ENCODE data around the gene TACR2.
"Not testable (repeated sequence)": the region's sequence is repeated elsewhere in the genome, so short reads cannot be mapped to it uniquely, and the experiment has no call there.

The TACR2 gene

DNA sequence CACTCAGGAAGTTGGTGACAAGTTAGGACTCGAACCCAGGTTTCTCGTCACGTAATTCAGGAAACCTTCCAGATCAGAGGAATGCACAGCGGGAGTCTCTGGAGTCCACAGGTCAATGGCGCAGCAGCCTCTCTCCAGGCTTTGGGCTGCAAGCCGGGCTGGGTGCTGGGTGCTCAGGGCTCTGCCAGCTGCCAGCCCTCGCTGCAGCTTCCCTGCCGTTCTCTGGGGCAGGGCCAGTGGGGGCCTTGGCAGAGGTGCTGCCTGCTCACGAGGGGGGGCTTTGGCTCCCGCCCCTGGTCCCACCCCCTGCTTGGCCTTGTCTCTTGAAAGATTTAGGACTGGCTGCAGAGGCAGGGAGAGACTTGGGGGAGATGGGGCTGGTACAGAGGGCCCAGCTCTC lies at the start of gene TACR2:
Gene TACR2 (minus strand): TSS at position 224 of the 400 bp plus-strand sequence. CDS start 595 bp downstream, outside the sequence.
- DNase-seq = no peak

DNA sequence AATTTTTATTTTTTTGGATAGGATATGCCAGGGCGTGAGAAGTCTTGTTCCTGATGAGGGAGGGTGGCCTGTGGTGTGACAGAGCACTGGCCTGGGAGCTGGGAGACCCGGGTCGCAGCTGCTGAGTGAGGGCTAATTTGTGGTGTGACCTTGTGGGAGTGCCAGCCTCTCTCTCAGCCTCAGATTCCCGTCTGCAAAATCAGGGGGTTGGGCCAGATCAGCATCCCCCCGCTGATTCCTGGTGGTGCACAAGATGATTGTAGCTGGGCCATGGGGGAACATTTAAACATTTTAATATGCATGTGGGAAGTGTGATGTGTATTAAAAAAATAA lies 49.4 kb upstream of the TACR2 start:
- DNase-seq = no peak

DNA sequence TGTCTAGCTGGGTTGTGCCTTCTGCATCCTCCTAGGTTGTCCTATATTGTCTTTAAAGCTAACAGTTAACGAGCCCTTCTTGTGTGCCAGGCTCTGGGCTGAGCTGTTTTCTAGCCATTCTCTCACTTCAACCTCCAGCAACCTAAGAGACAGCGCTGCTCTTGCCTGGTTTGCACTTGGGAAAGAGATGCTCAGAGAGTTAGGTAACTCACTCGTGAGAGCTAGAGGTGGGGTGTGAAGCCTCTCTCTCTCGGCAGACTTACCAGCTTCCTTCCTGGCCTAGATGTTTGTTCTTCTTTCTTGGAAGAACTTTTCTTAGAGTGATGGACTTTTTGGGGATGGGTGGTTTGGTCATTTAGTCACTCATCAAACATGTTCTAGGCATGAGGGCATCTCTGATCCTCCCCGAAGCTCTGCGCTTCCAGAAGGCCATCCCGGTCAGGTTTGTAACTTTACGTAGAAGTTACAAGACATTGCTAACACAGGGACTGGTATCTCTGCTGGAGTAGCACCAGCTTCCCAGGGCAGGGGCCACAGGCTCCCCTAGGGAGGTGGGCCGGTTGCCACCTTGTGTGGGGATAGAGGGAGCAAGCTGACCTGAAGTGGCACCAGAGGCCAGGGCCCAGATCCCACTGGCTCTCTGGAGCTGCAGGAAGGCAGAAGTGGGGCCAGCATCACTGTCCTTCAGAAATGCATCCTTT lies 48.9 kb upstream of the TACR2 start:
- no peak for DNase-seq

DNA sequence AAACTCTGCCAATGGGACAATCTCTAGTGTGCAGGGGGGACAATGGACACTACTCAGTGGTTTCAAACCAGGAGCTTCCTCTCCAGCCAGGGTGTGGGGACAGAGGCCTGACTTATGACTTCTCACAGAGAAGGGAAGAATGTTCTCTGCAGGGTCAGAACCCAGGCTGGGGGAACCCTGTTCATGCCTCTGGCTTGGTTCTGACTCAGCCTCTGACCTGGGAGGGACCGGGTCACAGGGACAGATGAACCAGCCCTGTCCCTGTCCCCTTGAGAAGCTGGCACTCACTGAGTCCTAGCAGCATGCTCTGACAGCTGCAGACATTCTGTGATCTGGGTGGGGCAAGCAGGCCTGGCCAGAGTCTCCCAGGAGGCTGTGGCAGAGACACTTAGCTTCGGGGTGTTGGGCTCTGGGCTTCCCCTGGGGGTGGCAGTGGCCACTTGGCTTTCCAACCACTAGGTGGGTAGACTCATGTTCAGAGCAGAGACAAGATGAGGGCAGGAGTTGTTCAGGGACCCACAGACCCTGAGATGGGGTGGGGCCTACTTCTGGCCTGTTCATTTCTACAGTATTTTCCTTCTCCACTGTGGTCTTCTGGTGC lies 48.2 kb upstream of the TACR2 start:
- no peak for DNase-seq

DNA sequence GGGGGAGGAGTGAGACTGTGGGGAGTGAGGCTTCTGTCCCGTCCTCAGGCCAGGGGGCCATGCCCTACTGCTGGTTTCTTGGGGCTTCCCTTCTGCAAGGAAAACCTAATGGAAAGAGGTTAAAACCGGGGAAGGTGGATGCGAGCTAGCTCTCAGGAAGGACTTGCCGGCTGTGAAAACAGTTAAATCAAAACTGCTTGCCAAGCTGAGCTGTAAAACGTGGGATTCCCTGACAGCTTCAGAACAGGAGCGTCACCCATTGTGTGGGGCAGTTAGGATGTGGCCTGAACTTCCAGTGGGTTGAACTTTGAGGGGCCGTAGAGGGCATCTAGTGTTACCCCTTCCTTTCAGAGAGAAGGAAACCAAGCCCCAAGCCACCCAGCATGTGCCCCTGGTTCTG lies 47.7 kb upstream of the TACR2 start:
- DNase-seq = no peak

DNA sequence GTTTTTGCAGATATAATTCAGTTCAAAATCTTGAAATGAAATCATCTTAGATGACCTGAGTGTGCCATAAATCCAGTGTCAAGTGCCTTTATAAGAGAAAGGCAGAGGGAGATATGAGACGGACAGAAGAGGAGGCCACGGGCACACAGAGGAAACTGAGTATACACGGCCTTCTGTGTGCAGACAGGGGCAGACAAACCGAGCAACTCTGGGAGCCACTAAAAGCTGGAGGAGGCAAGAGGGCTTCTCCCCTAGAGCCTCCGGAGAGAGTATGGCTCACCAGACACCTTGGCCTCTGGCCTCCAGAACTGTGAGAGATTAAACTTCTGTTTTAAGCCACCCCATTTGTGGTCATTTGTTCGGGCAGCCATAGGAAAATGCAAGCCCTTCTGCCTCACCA lies 47.2 kb upstream of the TACR2 start:
- DNase-seq = no peak

DNA sequence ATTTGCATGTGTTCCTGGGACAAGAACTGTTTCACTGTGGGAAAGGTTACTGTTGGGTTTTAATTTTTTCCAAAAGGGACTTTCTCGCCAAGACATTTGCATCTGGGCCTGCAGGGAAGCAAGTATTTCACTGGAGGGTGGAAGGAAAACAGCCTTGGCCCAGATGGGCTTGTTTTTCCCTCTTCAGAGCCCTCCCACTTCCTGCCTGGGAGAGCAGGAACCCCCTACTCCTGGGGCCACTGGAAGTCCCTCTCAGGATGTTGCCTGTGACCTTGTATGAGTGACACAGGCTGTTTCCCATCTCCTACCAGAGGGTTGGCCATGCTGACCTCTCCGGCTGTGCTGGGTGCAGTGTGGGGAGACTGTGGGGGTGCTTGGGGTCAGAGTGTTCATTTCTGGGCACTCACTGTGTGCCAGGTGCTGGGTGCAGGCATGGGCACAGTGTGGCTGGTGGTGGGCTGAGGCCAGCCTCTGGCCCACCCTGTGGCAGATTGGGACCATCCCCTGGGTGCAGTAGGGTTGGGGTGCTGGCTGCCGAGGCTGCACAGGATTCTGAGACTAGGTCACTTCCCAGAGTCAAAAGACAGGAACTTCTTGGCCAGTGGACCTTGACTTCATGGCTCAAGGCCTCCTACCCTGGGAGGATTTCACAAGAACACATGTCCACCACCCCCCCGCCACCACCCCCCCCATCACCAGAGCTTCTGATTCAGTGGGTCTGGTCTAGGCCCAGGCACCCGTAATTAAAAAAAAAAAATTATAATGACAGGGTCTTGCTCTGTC lies 44.7 kb upstream of the TACR2 start:
- DNase-seq = no peak

DNA sequence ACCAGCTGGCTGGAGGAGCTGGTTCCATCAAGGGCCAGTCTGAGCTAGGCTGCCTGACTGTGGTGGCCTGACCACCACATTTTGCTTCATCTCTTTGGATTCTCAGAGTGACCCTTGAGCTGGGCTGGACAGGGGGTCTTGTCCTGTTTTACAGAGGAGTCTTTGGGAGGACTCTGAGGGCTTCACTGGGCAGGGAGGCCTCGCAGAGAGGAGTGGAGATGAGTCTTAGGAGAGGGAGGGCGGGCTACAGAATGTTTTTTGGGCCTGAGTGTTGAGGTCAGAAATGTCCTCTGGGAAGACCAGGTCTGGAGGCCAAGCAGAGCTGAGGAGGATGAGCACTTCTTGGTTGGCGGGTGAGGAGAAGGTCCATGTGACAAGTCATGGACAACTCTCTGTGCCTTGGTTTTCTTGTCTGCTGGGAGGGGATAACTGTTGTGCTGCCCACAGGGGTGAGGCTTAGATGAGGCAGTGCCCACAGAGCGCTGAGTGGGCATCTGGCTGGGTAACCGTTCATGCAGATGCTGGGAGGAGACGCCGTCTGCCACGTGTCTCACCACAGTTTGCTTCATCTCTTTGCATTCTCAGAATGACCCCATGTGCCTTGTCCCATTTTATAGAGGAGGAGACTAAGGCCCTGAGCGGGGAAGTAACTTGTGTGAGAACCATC lies 44.0 kb upstream of the TACR2 start:
- DNase-seq = no peak

DNA sequence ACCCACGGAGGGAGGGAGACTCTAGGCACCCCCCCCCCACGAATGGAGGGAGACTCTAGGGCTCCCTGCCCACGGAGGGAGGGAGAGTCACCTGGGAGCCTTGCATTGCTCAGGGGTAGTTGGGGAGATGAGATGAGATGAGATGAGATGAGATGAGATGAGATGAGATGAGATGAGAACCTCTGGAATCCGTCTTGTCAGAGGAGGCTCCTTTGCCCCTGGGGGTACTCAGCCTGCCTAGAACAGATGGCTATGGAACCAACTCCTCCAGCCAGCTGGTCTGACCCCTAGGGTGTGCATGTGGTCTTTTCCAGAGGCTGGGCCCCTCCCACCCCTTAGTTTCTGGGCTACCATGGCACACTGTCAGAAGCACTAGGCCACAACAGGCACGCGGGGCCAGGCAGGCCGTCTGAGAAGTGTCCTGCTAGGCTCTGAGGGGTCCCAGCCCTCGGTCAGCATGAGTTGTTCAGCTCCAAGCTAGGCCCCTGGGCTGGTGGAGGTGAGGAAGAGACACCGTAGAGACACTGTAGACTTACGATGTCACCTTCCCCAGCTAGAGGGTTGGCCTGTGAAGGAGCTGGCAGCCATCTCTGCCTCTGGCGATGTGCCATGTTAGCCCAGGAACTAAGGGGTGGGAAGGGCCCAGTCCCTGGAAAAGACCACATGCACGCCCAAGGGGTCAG lies 43.3 kb upstream of the TACR2 start:
- no peak for DNase-seq

DNA sequence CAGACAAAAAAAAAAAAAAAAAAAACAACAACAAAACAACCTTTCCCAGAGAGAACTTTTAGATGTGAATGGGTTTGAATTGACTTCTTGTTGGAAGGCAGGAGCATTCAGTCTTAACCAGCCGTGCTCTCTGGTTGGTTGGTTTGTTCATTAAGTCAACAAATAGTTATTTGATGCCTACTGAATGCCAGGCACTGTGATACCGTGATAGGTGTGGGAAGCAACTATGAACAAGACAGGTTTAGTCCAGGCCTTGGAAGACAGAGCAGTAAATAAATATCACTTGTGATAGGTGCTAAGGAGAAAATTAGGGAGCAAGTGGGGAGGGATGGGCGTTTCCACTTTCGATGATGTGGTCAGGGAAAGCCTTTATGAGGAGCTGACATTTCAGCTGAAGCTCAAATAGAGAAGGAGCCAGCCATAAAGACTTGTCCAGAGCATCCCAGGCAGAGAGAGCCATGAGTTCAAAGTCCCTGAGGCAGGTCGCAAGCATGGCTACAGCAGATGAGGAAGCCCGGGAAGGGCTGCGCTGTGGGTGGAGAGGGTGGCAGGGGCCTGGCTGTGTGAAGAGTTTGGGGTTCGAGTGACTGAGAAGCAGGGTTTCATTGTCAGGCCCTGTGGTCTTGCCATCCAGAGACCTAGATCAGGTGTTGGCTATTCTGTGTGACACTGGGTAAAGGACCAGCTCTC lies 42.5 kb upstream of the TACR2 start:
- DNase-seq = no peak

DNA sequence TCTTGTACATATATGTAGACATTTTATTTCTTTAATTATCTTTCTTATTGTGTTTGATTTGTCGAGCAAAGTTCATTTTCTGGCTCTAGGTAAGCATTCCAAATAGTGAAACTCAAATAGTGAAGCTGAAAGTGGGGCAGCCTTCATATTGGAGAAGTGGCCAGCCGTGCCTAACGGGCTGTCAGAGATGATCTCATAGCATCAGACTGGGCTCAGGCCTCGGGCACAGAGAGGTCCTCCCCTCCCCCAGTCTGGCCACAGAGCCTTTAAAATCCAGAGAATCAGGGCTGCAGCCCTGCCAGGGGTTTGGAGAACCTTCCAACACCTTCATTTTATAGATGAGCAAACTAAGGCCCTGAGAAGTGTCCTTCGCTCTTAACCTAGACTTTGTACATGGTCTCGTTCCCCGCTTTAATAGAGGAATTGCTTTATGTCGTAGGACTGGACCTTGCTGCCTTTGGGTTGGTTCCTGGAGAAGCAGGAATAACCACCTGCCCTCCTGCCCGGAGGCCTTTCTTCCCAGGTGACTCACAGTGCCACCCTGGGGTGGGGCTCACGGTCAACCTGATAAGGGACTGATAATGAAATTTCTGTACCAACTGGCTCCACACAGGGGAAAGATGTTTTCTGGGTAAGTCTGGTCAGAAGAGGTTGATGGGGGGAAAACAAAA lies 41.8 kb upstream of the TACR2 start:
- no peak for DNase-seq

DNA sequence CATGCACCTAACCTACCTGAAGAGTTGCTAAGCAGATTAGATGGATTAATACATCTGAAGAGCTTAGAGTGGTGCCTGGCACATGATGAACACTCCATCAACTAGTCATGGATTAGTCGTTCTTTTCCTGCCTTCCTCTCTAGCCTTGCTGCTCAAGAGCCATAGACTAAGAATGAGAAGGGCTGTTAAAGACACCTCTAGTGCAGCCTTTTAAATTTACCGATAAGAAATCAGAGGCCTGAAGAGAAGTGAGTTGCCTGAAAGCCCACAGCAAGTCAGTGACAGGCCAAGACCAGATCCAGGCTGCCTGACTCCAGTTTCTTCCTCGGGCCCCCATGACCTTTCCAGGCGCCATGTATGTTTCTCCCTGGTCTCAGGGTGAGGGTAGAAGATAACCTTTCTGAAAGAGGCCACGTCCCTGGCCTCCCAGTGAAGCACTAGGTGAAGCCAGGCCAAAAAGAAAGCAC lies 41.1 kb upstream of the TACR2 start:
- no peak for DNase-seq

DNA sequence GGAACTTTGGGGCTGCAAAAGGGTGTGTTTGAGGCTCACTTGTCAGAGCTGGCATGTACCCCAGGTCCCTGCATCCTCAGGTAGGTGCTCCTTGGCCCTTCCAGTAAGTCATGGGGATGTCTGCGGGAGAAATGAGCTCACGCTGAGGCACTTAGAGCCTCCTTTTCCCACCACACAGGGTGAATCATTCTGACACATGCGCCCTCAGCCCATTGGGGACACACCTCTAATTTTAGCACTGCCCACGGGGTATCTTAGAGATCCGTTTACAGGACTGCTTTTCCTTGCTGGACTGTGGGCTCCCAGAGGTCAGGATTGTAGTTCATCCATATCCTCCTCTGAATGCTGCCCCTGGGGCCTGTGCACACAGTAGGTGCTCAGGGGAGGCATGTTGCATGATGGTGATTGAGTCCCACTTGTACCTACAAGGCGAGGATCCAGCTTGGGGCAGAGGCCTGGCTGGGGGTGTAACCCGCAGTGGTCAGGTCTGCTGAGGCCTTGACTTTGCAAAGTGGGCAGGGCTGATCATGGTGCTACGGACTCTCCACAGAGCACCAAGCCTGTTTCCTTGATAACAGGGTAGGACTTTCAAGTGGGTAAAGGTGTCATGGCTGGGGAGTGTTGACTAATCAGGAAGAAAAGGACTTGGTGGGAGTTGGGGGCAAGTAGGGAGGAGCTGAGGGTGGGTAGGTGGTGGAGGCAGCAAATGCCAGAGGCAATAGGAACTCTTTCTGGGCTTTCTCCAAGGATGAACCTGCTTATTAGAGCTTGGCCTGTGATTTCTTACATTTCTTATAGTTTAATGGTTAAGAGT lies 40.4 kb upstream of the TACR2 start:
- DNase-seq = no peak

DNA sequence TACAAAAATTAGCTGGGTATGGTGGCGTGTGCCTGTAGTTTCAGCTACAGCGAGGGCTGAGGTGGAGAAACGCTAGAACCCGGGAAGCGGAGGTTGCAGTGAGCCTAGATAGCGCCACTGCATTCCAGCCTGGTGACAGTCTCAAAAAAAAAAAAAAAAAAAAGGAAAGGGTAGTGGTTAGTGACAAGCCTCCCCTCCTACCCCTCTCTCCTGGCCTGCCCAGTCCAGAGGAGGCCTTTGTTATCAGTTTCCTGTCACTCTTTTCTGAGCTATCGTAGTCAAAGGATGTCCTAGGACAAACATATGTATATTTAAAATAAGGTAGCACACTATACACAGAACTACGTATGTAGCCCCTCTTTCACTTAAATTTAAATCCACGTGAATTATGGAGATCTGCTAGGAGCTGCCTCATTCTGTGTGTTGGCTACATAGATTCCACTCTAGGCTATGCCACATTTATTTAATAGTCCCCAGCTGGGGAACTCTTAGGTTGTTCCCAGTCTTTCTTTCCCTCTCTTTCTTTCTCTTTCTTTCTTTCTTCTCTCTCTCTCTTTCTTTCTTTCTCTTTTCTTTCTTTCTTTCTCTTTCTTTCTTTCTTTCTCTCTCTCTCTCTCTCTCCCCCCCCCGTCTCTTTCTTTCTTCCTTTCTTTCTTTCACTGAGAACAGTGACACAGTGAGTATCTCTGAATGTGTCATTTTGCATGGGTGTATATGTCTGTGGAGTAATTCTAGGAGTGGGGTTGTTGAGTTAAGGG lies 38.5 kb upstream of the TACR2 start:
- no peak for DNase-seq

DNA sequence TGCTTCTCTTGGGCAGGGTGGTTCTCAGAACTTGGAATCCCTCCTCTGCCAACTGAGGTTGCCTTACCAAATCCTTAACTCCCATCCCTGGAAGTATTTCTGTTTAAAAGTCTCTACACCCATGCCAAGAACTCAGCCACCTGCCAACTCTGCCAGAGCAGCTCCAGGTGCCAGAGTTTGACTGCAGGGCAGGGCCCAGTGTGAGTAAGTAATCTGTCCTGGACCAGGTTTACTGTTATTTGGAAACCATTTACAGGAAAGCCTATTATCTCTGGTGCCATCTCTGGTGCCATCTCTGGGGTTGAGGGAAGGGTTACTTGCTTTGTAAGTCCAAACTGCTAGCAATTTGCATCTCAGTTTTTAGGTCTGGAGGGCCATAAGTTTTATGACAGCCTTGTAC lies 37.1 kb upstream of the TACR2 start:
- DNase-seq = no peak

DNA sequence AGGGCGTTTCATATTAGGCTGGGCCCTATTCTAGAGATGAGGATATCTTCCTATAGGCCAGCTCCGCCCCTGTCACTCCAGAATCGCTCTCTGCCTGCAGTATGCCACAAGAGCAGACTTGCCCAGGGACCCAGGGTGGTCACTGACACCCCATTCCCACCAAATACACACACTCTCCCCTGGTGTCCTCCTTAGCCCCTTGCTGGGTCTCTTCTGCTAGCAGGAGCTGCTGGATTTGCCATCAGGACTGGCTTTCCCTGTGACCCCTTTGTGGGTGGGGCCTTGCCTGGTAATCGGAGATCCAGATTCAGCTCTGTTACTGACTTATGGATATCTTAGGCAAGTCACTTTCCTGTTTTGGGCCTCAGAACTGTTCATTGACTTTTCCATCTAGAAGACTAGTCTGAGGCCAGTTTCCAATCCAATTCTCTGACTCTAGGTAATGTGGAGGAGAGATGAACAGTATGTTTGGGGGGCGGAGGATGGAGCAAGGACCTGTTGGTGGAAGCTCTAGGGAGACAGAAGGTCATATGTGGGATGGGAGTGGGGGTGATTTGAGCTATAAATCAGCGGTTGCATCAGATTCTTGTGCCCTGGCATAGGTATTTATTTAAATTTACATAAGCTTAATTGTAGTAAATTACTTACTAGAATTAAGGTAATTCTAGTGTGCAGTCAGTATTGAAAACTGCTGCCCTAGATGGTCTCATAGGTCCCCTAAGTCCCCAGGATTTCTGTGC lies 36.1 kb upstream of the TACR2 start:
- no peak for DNase-seq

DNA sequence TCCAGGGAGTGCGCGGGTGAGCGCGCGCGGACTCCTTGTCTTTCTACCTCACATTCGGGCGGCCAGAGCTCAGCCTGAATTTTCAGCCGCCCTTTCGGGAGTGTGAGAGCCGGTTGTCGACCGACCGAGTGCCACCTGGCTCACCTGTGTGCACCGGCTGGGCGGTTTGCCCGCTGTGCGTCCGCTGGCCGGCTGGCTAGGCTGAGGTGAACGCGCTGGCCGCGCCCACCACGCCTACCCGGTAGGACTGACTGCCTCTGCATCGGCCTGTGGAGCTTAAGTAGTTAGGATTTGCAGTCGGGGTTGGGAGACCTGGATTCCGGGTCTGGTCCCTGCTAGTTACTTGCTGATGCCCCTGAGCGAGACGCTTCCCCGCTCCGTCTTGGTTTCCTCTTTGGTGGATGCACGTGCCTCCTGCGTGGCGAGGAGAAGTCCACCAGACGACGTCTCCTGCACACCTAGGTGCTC lies 35.1 kb upstream of the TACR2 start:
- no peak for DNase-seq

DNA sequence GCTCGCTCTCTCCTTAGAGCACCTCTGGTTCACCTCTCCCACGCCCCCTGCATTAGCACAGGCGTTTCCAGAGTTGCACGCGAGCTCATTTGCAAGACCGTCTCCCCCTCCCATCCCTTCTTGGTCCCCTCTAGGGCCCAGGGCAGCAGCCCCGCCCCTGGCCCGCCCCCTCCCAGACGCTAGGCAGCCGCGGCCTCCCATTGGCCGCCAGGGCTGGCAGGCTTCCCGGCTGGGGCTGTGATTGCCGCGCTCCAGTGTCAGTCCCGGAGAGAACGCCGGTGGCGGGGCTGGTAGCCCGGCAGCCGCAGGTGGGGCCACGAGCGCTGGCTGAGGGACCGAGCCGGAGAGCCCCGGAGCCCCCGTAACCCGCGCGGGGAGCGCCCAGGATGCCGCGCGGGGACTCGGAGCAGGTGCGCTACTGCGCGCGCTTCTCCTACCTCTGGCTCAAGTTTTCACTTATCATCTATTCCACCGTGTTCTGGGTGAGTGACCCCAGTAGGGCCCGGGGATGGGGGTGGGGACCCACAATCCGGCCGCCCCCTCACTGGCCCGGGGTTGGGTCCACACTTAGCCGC lies 34.6 kb upstream of the TACR2 start, which contains the start of gene TSPAN15:
Gene TSPAN15 (plus strand): TSS at position 257 of the 575 bp plus-strand sequence. CDS start 130 bp downstream, at position 387.
- peak; percentile 69 to 79 for DNase-seq

DNA sequence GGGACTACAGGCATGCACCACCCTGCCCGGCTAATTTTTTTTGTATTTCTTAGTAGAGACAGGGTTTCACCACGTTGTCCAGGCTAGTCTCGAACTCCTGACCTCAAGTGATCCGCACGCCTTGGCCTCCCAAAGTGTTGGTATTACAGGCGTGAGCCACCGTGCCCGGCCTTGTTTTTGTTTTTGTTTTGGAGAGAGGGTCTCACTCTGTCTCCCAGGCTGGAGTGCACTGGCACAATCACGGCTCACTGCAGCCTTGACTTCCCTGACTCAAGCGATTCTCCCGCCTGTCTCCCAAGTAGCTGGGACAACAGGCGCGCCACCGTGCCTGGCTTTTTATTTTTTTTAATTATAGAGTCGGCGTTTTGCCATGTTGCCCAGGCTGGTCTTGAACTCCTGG lies 33.7 kb upstream of the TACR2 start:
- DNase-seq = not testable (repeated sequence)

Data from stimulated activated CD4-positive, alpha-beta T cell treated with anti-CD3 and anti-CD28 coated beads, Interleukin-2, amount 100 ng/mL, for 48 hours (primary cell).